WTC11 (cell line): ENCODE results near the gene EGF.

Source experiments
- CTCF ChIP-seq: fragments of 200-600 bp; IDR thresholded peaks from 2 replicates; pipeline ENCODE4 v1.8.0; 2022; ENCODE audit warnings: antibody characterized with exemption
- ESRRA ChIP-seq: sonication (generic); formaldehyde crosslinking; IDR thresholded peaks from 2 replicates; pipeline ENCODE4 v1.8.1; 2022; ENCODE audit warnings: mild to moderate bottlenecking, missing genetic modification reagents, borderline replicate concordance
- HMGA2 ChIP-seq: fragments of 250-450 bp; sonication (Bioruptor Pico); IDR thresholded peaks from 2 replicates; pipeline ENCODE4 v1.4.0; 2021; ENCODE audit warnings: mild to moderate bottlenecking, moderate library complexity
- KAT7 ChIP-seq: sonication (generic); formaldehyde crosslinking; IDR thresholded peaks from 2 replicates; pipeline ENCODE4 v1.8.1; 2023; ENCODE audit warnings: missing genetic modification reagents, mild to moderate bottlenecking, borderline replicate concordance
- MAX ChIP-seq: sonication (generic); formaldehyde crosslinking; IDR thresholded peaks from 2 replicates; pipeline ENCODE4 v1.8.0; 2022; ENCODE audit warnings: mild to moderate bottlenecking, missing genetic modification reagents
- MLX ChIP-seq: sonication (generic); formaldehyde crosslinking; IDR thresholded peaks from 2 replicates; pipeline ENCODE4 v1.8.1; 2023; ENCODE audit warnings: mild to moderate bottlenecking, missing genetic modification reagents, moderate library complexity
- OVOL2 ChIP-seq: fragments of 250-450 bp; sonication (Bioruptor Pico); IDR thresholded peaks from 2 replicates; pipeline ENCODE4 v1.9.0; 2021; ENCODE audit warnings: mild to moderate bottlenecking, borderline replicate concordance
- SP1 ChIP-seq: sonication (generic); formaldehyde crosslinking; conservative IDR thresholded peaks from 2 replicates; pipeline ENCODE4 v1.8.1; 2022; ENCODE audit warnings: missing genetic modification reagents
- TP53 ChIP-seq: sonication (generic); formaldehyde crosslinking; IDR thresholded peaks from 2 replicates; pipeline ENCODE4 v1.8.1; 2023; ENCODE audit warnings: mild to moderate bottlenecking, missing genetic modification reagents
- ZBTB43 ChIP-seq: sonication (generic); formaldehyde crosslinking; IDR thresholded peaks from 2 replicates; pipeline ENCODE4 v1.8.1; 2023; ENCODE audit warnings: mild to moderate bottlenecking, missing genetic modification reagents
- ZNF416 ChIP-seq: fragments of 250-450 bp; sonication (Bioruptor Pico); IDR thresholded peaks from 2 replicates; pipeline ENCODE4 v1.9.0; 2021; ENCODE audit warnings: mild to moderate bottlenecking, inconsistent platforms
- ZNF532 ChIP-seq: fragments of 250-450 bp; sonication (Bioruptor Pico); IDR thresholded peaks from 2 replicates; pipeline ENCODE4 v1.9.0; 2021; ENCODE audit warnings: mild to moderate bottlenecking, borderline replicate concordance

GRCh38 chr4:109946120-109946519 is 33.4 kb downstream of the EGF start:
- TF ChIP-seq TP53 (CRISPR knock-in tag) (no peak), CTCF (no peak), MLX (CRISPR knock-in tag) (no peak), ESRRA (CRISPR knock-in tag) (no peak), KAT7 (no peak), HMGA2 (no peak), ZNF532 (CRISPR knock-in tag) (no peak), OVOL2 (CRISPR knock-in tag) (no peak), SP1 (no peak), MAX (no peak), ZBTB43 (CRISPR knock-in tag) (no peak), ZNF416 (CRISPR knock-in tag) (no peak)
